GM12875 (cell line): ENCODE measurements around the gene CCDC154.
"Not testable (repeated sequence)": the region's sequence is repeated elsewhere in the genome, so short reads cannot be mapped to it uniquely, and the experiment has no call there.

ENCODE experiments used
- H3K4me3 ChIP-seq: one replicate; pipeline ENCODE4 v1.5.1; 2011; ENCODE audit warnings: low read depth, low read length, control low read depth
- CTCF ChIP-seq: IDR thresholded peaks from 2 replicates; pipeline ENCODE4 v1.5.1; 2011; ENCODE audit warnings: low read depth, mild to moderate bottlenecking, control low read depth, inconsistent platforms, low read length, moderate library complexity, borderline replicate concordance; ENCODE audit not compliant: insufficient read depth

CCDC154 gene

DNA sequence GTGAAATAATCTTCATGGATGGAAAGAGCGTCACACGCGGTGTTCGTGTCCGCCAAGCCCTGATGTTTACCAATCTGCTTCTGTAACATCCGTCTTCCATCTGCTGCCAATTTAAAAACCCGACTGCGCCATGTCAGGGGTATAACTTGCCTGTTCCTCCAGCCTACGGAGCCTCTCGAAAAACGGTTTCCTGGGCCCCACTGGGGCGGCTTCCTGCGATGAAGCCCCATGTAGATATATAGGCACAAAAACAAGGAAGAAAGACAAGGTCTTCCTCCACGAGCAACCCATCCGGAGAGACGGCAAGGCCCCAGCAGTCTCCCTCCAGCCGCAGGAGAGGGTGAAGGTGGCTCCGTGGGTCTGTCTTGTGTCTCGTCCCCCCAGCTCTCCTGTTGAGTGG is 44.3 kb upstream of the CCDC154 start, which contains the start of gene PTX4:
TSS of gene PTX4 (minus strand) at position 326 of the 400 bp plus-strand sequence. CDS start at position 291, 35 bp downstream.
- H3K4me3 ChIP-seq, result no peak within 1 kb of the TSS
- no peak for TF ChIP-seq CTCF

- H3K4me3 ChIP-seq, result no peak overlapping the region
- TF ChIP-seq CTCF, result no peak
These were observed 43.8 kb upstream of the CCDC154 start for GRCh38 chr16:1488054-1488601.

DNA sequence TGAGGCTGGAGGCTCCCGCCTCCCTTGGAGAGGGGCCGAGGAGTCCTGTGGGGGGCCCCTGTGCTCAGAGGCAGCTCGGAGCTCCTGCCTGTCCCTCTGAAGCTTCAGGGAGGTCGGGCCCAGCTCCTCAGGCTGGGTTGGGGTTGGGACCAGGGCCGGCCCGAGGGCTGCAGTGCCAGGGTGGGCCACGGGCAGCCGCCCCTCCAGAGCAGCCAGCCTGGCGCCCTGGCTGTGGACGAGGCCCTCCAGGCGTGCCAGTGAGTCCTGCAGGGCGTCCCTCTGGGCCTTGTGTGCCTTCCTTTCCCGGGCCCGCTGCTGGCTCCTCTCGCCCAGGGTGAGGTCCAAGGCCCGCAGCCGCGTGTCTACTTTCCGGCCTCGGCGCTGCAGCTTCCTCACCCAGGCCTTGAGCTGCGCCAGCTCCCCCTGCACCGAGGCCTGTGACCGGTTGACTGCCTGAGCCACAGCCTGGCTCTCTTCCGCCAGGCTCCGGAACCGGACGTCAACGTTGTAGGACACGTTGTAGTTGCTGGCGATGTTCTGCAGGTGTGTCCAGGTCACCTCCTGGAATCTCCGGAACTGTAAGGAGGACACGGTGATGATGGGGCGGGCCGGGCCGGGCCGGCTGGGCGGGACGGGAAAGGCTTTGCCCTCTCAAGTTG is 43.2 kb upstream of the CCDC154 start:
- TF ChIP-seq CTCF, result no peak
- no peak overlapping the region for H3K4me3 ChIP-seq

DNA sequence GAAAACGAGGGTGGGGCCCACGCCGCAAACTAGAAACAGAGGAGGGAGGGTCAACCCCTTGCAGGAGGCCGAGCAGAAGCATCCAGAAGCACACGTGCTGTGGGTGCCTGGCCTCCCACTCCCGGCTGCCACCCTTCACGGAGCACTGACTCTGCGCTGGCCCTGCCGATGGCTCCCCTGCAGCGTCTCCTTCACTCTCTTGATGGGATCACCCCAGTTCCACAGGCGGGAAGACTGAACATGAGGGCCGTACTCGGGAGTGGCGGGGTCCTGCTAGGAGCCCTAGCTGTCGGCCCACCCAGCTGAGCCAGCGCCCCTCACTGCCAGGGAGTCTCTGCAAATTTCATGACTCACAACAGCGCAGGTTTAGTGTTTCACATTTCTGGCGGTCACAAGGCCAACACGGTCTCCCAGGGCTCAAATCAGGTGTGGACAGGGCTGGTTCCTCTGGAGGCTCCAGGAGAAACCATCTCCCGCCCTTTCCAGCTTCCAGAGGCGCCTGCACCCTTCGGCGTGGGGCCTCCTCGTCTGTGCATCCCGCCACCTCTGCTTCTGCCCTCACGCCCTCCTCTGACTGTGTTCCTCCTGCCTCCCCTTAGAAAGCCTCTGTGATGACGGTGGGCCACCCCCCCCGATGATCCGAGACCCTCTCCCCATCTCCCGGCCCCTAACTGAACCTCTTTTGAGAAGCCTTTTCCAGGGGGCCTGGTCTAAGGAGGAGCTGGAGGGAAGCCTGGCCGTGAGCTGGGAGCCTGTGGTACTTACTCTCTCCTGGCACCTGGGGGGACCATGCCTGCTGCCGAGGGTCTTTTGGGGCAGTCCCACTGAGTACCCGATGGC is 42.4 kb upstream of the CCDC154 start:
- no peak for TF ChIP-seq CTCF
- no peak overlapping the region for H3K4me3 ChIP-seq

- no peak for TF ChIP-seq CTCF
- no peak overlapping the region for H3K4me3 ChIP-seq
These were observed 41.6 kb upstream of the CCDC154 start for GRCh38 chr16:1485847-1486496.

DNA sequence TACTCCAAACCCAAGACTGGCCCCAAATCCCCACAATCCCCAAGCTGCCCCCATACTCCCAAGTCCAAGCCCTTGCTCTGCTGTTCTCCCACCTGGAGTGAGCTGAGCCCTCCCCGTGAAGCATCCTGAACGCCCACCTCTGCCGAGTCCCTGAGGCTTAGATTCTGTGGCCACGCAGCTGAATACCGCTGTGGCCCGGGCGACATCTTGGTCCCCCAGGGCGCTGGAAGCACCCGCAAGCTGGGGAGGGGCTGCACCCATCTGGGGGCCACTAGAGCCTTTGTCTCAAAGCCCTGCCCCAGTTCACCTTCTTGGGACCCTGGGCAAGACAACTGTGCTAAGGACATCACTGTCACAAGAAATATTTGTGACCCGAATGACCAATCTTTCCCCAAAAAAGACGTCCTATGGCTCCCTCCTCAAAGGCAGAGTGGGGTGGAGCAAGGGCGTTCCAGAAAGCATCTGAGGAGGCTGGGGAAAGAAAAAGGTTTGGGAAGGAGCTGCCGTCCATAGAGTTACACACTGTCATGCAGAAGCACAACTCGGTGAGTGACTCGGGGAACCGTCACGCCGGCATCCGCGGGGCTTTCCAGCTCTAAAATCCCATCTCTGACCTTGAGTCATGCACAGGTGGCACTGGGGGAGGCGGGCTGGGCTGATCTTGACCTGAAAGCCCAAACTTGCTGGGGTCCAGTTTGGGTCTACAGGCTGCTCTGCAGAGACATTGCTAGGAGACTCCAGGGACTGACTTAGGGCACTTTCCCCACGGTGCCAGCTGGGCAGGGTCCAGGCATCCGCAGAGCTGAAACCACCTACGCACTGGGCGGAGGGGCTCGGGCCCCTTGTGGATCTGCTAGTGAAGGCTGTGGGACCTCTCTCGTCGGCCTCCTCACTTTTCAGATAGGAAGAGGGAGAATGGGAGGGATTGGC is 37.8 kb upstream of the CCDC154 start:
- no peak overlapping the region for H3K4me3 ChIP-seq
- TF ChIP-seq CTCF, result no peak

- H3K4me3 ChIP-seq, result not testable (repeated sequence)
These were observed 34.6 kb upstream of the CCDC154 start for GRCh38 chr16:1478937-1479336.
